ENCODE measurements around the gene ANO10.

The ANO10 gene

GRCh38 chr3:43406643-43407023 lies 215.2 kb downstream of the ANO10 start:
- DNase-seq, result no peak

GRCh38 chr3:43405888-43406642 lies 215.7 kb downstream of the ANO10 start:
- no peak for DNase-seq

GRCh38 chr3:43400781-43401730 lies 220.8 kb downstream of the ANO10 start:
- DNase-seq, result no peak

GRCh38 chr3:43400167-43400566 lies 221.6 kb downstream of the ANO10 start:
- no peak for DNase-seq

- DNase-seq, result no peak
Measured at GRCh38 chr3:43399034-43399433, 222.8 kb downstream of the ANO10 start.

GRCh38 chr3:43394041-43394554 lies 227.7 kb downstream of the ANO10 start:
- no peak for DNase-seq

- no peak for DNase-seq
Measured at GRCh38 chr3:43391621-43392020, 230.2 kb downstream of the ANO10 start.

- no peak for DNase-seq
Measured at GRCh38 chr3:43390255-43390588, 231.6 kb downstream of the ANO10 start.

GRCh38 chr3:43389388-43390254 lies 232.2 kb downstream of the ANO10 start:
- no peak for DNase-seq

GRCh38 chr3:43388915-43389314 lies 232.9 kb downstream of the ANO10 start:
- DNase-seq, result no peak

- no peak for DNase-seq
Measured at GRCh38 chr3:43388175-43388574, 233.6 kb downstream of the ANO10 start.

- no peak for DNase-seq
Measured at GRCh38 chr3:43379343-43379742, 242.5 kb downstream of the ANO10 start.

GRCh38 chr3:43378066-43378935 lies 243.5 kb downstream of the ANO10 start:
- DNase-seq, result no peak

- no peak for DNase-seq
Measured at GRCh38 chr3:43373560-43373928, 248.3 kb downstream of the ANO10 start.

- no peak for DNase-seq
Measured at GRCh38 chr3:43372809-43373559, 248.8 kb downstream of the ANO10 start.

GRCh38 chr3:43372007-43372740 lies 249.6 kb downstream of the ANO10 start:
- no peak for DNase-seq

- no peak for DNase-seq
Measured at GRCh38 chr3:43371494-43371893, 250.3 kb downstream of the ANO10 start.

- no peak for DNase-seq
Measured at GRCh38 chr3:43370293-43370980, 251.4 kb downstream of the ANO10 start.

GRCh38 chr3:43369404-43370292 lies 252.2 kb downstream of the ANO10 start:
- DNase-seq, result no peak
